H9 (cell line): ENCODE data around the gene SREBF2. TPM values are rescaled to one million over a fixed set of nuclear protein-coding genes. Genes with fewer than 3 reads are reported as not detected.
A peak's percentile ranks its signal among the peaks of the same experiment; 100 is the strongest.

Experiments
- DNase-seq: peaks from one replicate; pipeline ENCODE4 v3.0.0-alpha.2; 2017
- H2AFZ ChIP-seq: one replicate; pipeline ENCODE4 v1.6.1; 2013; ENCODE audit warnings: mild to moderate bottlenecking, low read length, control low read depth, moderate library complexity
- H2AK5ac ChIP-seq: 2 replicates; pipeline ENCODE4 v1.6.1; 2013; ENCODE audit warnings: low read length, control low read depth, mixed read lengths; ENCODE audit not compliant: insufficient read length
- H2BK120ac ChIP-seq: one replicate; pipeline ENCODE4 v1.6.1; 2013; ENCODE audit warnings: low read depth, mild to moderate bottlenecking, low read length, control low read depth, inconsistent platforms; ENCODE audit not compliant: poor library complexity, severe bottlenecking
- H2BK12ac ChIP-seq: 2 replicates; pipeline ENCODE4 v1.6.1; 2013; ENCODE audit warnings: low read length, control low read depth, mixed read lengths, low read depth; ENCODE audit not compliant: insufficient read length
- H2BK15ac ChIP-seq: 2 replicates; pipeline ENCODE4 v1.6.1; 2013; ENCODE audit warnings: low read depth, low read length, control low read depth
- H2BK20ac ChIP-seq: one replicate; pipeline ENCODE4 v1.6.1; 2013; ENCODE audit warnings: low read depth, mild to moderate bottlenecking, low read length, control low read depth, inconsistent platforms; ENCODE audit not compliant: poor library complexity, severe bottlenecking
- H2BK5ac ChIP-seq: 2 replicates; pipeline ENCODE4 v1.6.1; 2013; ENCODE audit warnings: low read length, control low read depth, mixed read lengths; ENCODE audit not compliant: insufficient read length
- H3K14ac ChIP-seq: 2 replicates; pipeline ENCODE4 v1.6.1; 2013; ENCODE audit warnings: low read length, control low read depth; ENCODE audit not compliant: insufficient read depth
- H3K18ac ChIP-seq: 2 replicates; pipeline ENCODE4 v1.6.1; 2013; ENCODE audit warnings: low read depth, mild to moderate bottlenecking, mixed read lengths, low read length, control low read depth; ENCODE audit not compliant: insufficient read length
- H3K23ac ChIP-seq: 2 replicates; pipeline ENCODE4 v1.6.1; 2013; ENCODE audit warnings: low read length, control low read depth, mixed read lengths, low read depth; ENCODE audit not compliant: insufficient read length
- H3K23me2 ChIP-seq: 2 replicates; pipeline ENCODE4 v1.6.1; 2013; ENCODE audit warnings: low read depth, mild to moderate bottlenecking, mixed read lengths, low read length, control low read depth; ENCODE audit not compliant: insufficient read length, poor library complexity, severe bottlenecking
- H3K27ac ChIP-seq: 2 replicates; pipeline ENCODE4 v1.5.1; 2013; ENCODE audit warnings: low read length, control low read depth, mixed read lengths, low read depth; ENCODE audit not compliant: insufficient read length
- H3K27me3 ChIP-seq: 2 replicates; pipeline ENCODE4 v1.6.1; 2013; ENCODE audit warnings: low read length, control low read depth, inconsistent platforms; ENCODE audit not compliant: insufficient read depth
- H3K4ac ChIP-seq: 2 replicates; pipeline ENCODE4 v1.6.1; 2013; ENCODE audit warnings: low read depth, mild to moderate bottlenecking, control low read depth, inconsistent platforms, low read length, moderate library complexity
- H3K4me1 ChIP-seq: 2 replicates; pipeline ENCODE4 v1.6.1; 2013; ENCODE audit warnings: low read length, control low read depth, inconsistent platforms; ENCODE audit not compliant: insufficient read depth
- H3K4me2 ChIP-seq: 2 replicates; pipeline ENCODE4 v1.6.1; 2013; ENCODE audit warnings: low read length, control low read depth, mixed read lengths; ENCODE audit not compliant: insufficient read length, insufficient read depth
- H3K56ac ChIP-seq: 2 replicates; pipeline ENCODE4 v1.6.1; 2013; ENCODE audit warnings: low read depth, mild to moderate bottlenecking, mixed read lengths, low read length, control low read depth; ENCODE audit not compliant: insufficient read length
- H3K79me1 ChIP-seq: 2 replicates; pipeline ENCODE4 v1.6.1; 2013; ENCODE audit warnings: low read depth, mild to moderate bottlenecking, moderate library complexity, low read length, control low read depth, inconsistent platforms; ENCODE audit not compliant: insufficient read depth, poor library complexity, severe bottlenecking
- H3K79me2 ChIP-seq: 2 replicates; pipeline ENCODE4 v1.6.1; 2013; ENCODE audit warnings: low read length, control low read depth, inconsistent platforms; ENCODE audit not compliant: insufficient read depth
- H3K9ac ChIP-seq: 2 replicates; pipeline ENCODE4 v1.6.1; 2013; ENCODE audit warnings: low read length, control low read depth, mixed read lengths; ENCODE audit not compliant: insufficient read length; ENCODE audit errors: extremely low read depth
- H3K9me3 ChIP-seq: one replicate; pipeline ENCODE4 v1.6.1; 2013; ENCODE audit warnings: low read depth, low read length, inconsistent platforms; ENCODE audit not compliant: control insufficient read depth
- H3T11ph ChIP-seq: one replicate; pipeline ENCODE4 v1.6.1; 2013; ENCODE audit warnings: mild to moderate bottlenecking, low read length, control low read depth, inconsistent platforms
- H4K20me1 ChIP-seq: one replicate; pipeline ENCODE4 v1.6.1; 2013; ENCODE audit not compliant: control insufficient read depth, insufficient read length, insufficient read depth
- H4K5ac ChIP-seq: 2 replicates; pipeline ENCODE4 v1.6.1; 2013; ENCODE audit warnings: low read depth, mild to moderate bottlenecking, mixed read lengths, low read length, control low read depth; ENCODE audit not compliant: insufficient read length
- H4K8ac ChIP-seq: replicated peaks from 2 replicates; pipeline ENCODE4 v1.6.1; 2013; ENCODE audit warnings: low read length, control low read depth, mixed read lengths, low read depth; ENCODE audit not compliant: insufficient read length
- H4K91ac ChIP-seq: 2 replicates; pipeline ENCODE4 v1.6.1; 2013; ENCODE audit warnings: low read depth, mild to moderate bottlenecking, moderate library complexity, mixed read lengths, low read length, control low read depth; ENCODE audit not compliant: insufficient read length
- H3K27ac Mint-ChIP-seq, 3 experiments: 2 replicates in 2 of 3; 3 replicates in 1 of 3; pipeline ENCODE4 v1.8.0; 2020 to 2021; ENCODE audit warnings: mixed read lengths in 3 of 3, mild to moderate bottlenecking in 1 of 3, moderate library complexity in 1 of 3
- H3K27me3 Mint-ChIP-seq: 2 replicates; pipeline ENCODE4 v1.8.0; 2021; ENCODE audit warnings: low read depth, mild to moderate bottlenecking, moderate library complexity, mixed read lengths
- H3K36me3 Mint-ChIP-seq, 3 experiments: 2 replicates in 2 of 3; 3 replicates in 1 of 3; pipeline ENCODE4 v1.8.0; 2020 to 2021; ENCODE audit warnings: low read depth in 3 of 3, mixed read lengths in 3 of 3; ENCODE audit not compliant: insufficient read depth in 1 of 3
- H3K4me1 Mint-ChIP-seq, 2 experiments: 2 replicates each; pipeline ENCODE4 v1.8.0; 2020; ENCODE audit warnings: mixed read lengths in 2 of 2
- H3K4me3 Mint-ChIP-seq, 2 experiments: 2 replicates in 1 of 2; 3 replicates in 1 of 2; pipeline ENCODE4 v1.8.0; 2020 to 2021; ENCODE audit warnings: mild to moderate bottlenecking in 2 of 2, mixed read lengths in 2 of 2, moderate library complexity in 1 of 2
- H3K9me3 Mint-ChIP-seq, 2 experiments: 2 replicates in 1 of 2; 3 replicates in 1 of 2; pipeline ENCODE4 v1.8.0; 2020; ENCODE audit warnings: mild to moderate bottlenecking in 2 of 2, mixed read lengths in 2 of 2, moderate library complexity in 1 of 2
- WGBS: extraction: QIAGEN DNeasy Blood & Tissue Kit; methylation state at CpG from one replicate; pipeline ENCODE4 v1.1.7; 2013; ENCODE audit warnings: missing lambda C conversion rate, low lambda C conversion rate, mixed read lengths; ENCODE audit not compliant: insufficient read length; ENCODE audit errors: extremely low coverage; 5-methylcytosine and 5-hydroxymethylcytosine counted together
- total RNA-seq: library from RNA; stranded (reverse); gene quantifications from 2 replicates; pipeline ENCODE4 v1.2.1, GENCODE V29; 2021
- TF ChIP-seq, protein P1 (sequence below): fragments of 200-600 bp; sonication (generic); conservative IDR thresholded peaks from 3 replicates; pipeline ENCODE4 v1.8.0; 2021; ENCODE audit warnings: antibody characterized with exemption, mild to moderate bottlenecking

Gene SREBF2
- total RNA-seq, 1 experiment from 2014 or later, result 146 TPM

GRCh38 chr22:41862530-41863266 is 29.8 kb downstream of the SREBF2 start:
- Histone ChIP-seq H4K20me1 (no peaks in the 10 kb centered on the region), H2BK120ac (no peak overlapping the region), H2BK15ac (no peak overlapping the region), H4K91ac (no peak overlapping the region), H3K4ac (no peak overlapping the region), H3K79me2 (peaks cover 19% of the 10 kb centered on the region; the same call in 1 of the 2 replicates), H3K27me3 (no peaks in the 10 kb centered on the region), H4K5ac (no peak overlapping the region), H3K14ac (no peak overlapping the region), H2AFZ (no peak overlapping the region), H3K27ac (no peak overlapping the region), H3K4me2 (no peak overlapping the region), H3K56ac (no peak overlapping the region), H2AK5ac (no peak overlapping the region), H4K8ac (no peak overlapping the region), H3K18ac (no peak overlapping the region), H2BK20ac (no peak overlapping the region), H3K4me1 (no peaks in the 10 kb centered on the region), H3K9ac (no peak overlapping the region), H3K79me1 (peaks cover 7% of the 10 kb centered on the region), H3T11ph (no peak overlapping the region), H3K23me2 (no peaks in the 10 kb centered on the region), H3K23ac (no peak overlapping the region), H2BK12ac (no peak overlapping the region), H3K9me3 (no peaks in the 10 kb centered on the region), H2BK5ac (no peak overlapping the region)
- Mint-ChIP-seq H3K27ac (peak overlapping the region; percentile 75 to 84 (median 79); a peak in 4 of 7 replicates), H3K4me3 (no peak overlapping the region), H3K9me3 (no peaks in the 10 kb centered on the region), H3K36me3 (peaks cover 17 to 32% (median 18%) of the 10 kb centered on the region in 3 experiments; a peak in 6 of 7 replicates), H3K27me3 (no peaks in the 10 kb centered on the region), H3K4me1 (peaks cover 11 to 16% of the 10 kb centered on the region in 2 experiments)
- no peak for DNase-seq
- no CpG with 5 or more reads among the region's 11 CpGs for WGBS
- TF ChIP-seq, protein P1, sequence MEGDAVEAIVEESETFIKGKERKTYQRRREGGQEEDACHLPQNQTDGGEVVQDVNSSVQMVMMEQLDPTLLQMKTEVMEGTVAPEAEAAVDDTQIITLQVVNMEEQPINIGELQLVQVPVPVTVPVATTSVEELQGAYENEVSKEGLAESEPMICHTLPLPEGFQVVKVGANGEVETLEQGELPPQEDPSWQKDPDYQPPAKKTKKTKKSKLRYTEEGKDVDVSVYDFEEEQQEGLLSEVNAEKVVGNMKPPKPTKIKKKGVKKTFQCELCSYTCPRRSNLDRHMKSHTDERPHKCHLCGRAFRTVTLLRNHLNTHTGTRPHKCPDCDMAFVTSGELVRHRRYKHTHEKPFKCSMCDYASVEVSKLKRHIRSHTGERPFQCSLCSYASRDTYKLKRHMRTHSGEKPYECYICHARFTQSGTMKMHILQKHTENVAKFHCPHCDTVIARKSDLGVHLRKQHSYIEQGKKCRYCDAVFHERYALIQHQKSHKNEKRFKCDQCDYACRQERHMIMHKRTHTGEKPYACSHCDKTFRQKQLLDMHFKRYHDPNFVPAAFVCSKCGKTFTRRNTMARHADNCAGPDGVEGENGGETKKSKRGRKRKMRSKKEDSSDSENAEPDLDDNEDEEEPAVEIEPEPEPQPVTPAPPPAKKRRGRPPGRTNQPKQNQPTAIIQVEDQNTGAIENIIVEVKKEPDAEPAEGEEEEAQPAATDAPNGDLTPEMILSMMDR, result no peak
